GM12878 (cell line): ENCODE results near the gene SLC12A5. TPM values are rescaled to one million over a fixed set of nuclear protein-coding genes. Genes with fewer than 3 reads are reported as not detected.

ENCODE experiments used
- ATAC-seq: fragments of 200-7000 bp; cut with Tn5 transposase; 3 replicates; pipeline ENCODE4 v1.9.1; 2020; ENCODE audit warnings: mild to moderate bottlenecking, moderate library complexity
- BruUV-seq: library from RNA; stranded (reverse); fragments of 400-500 nt; replicated peaks from 2 replicates; lab custom pipeline; 2021; lab: Mats Ljungman, UMichigan
- CTCF ChIA-PET: fragments of 300-600 bp; sonication (Branson Sonifier 250); formaldehyde crosslinking; extraction: SDS; loops from one replicate; lab custom pipeline; 2021; ENCODE audit warnings: inconsistent platforms; lab: Yijun Ruan, JAX
- POLR2A ChIA-PET: fragments of 350-600 bp; formaldehyde crosslinking; extraction: SDS; loops from one replicate; lab custom pipeline; 2021; ENCODE audit warnings: inconsistent platforms; lab: Charles Lee
- RAD21 ChIA-PET: fragments of 300-600 bp; sonication (Branson Sonifier 250); formaldehyde crosslinking; loops from one replicate; lab custom pipeline; 2023; ENCODE audit warnings: antibody characterized with exemption; ENCODE audit not compliant: unreplicated experiment; lab: Charles Lee
- SMC1A ChIA-PET: fragments of 300-600 bp; sonication (Branson Sonifier 250); formaldehyde crosslinking; loops from one replicate; lab custom pipeline; 2023; ENCODE audit not compliant: unreplicated experiment, uncharacterized antibody; lab: Charles Lee
- DNase-seq: peaks from one replicate; pipeline ENCODE4 v3.0.0-alpha.2; 2011; ENCODE audit warnings: low read depth, low spot score
- FAIRE-seq: peaks from 3 replicates; lab custom pipeline; 2011; peaks lifted over from hg19 to GRCh38; lab: Jason Lieb, UNC
- H2AFZ ChIP-seq: 2 replicates; pipeline ENCODE4 v1.6.0; 2011; ENCODE audit warnings: low read depth, low read length, control low read depth; ENCODE audit not compliant: control insufficient read depth
- H3K27ac ChIP-seq: 2 replicates; pipeline ENCODE4 v1.5.1; 2011; ENCODE audit warnings: control low read depth; ENCODE audit not compliant: control insufficient read depth, insufficient read depth
- H3K27me3 ChIP-seq, 2 experiments: replicated peaks in 1 of 2; 2 replicates each; pipeline versions ENCODE4 v1.6.0 to v1.6.1; 2011; ENCODE audit warnings: low read length in 1 of 2; ENCODE audit not compliant: control insufficient read depth in 2 of 2, insufficient read depth in 2 of 2
- H3K36me3 ChIP-seq, 2 experiments: 2 replicates each; pipeline ENCODE4 v1.5.1; 2011; ENCODE audit warnings: low read length in 1 of 2; ENCODE audit not compliant: control insufficient read depth in 2 of 2, insufficient read depth in 2 of 2
- H3K4me1 ChIP-seq: 2 replicates; pipeline ENCODE4 v1.6.1; 2011; ENCODE audit warnings: mild to moderate bottlenecking, low read length, moderate library complexity, mixed read lengths; ENCODE audit not compliant: control insufficient read depth, insufficient read depth
- H3K4me2 ChIP-seq: 2 replicates; pipeline ENCODE4 v1.6.0; 2011; ENCODE audit warnings: control low read depth; ENCODE audit not compliant: control insufficient read depth, insufficient read depth
- H3K4me3 ChIP-seq: fragments of 200-600 bp; sonication (generic); 2 replicates; pipeline ENCODE4 v1.5.1; 2016
- H3K79me2 ChIP-seq: 2 replicates; pipeline ENCODE4 v1.6.0; 2011; ENCODE audit warnings: low read length; ENCODE audit not compliant: control insufficient read depth, insufficient read depth
- H3K9ac ChIP-seq: 2 replicates; pipeline ENCODE4 v1.8.0; 2011; ENCODE audit warnings: low read length, control low read depth, mixed read lengths; ENCODE audit not compliant: control insufficient read depth, insufficient read depth
- H3K9me3 ChIP-seq: replicated peaks from 3 replicates; pipeline ENCODE4 v1.5.1; 2011; ENCODE audit warnings: mild to moderate bottlenecking, low read length; ENCODE audit not compliant: control insufficient read depth, insufficient read depth
- H4K20me1 ChIP-seq: 2 replicates; pipeline ENCODE4 v1.6.0; 2011; ENCODE audit not compliant: control insufficient read depth, insufficient read depth
- BACH1 ChIP-seq: fragments of 450-650 bp; IDR thresholded peaks from 2 replicates; pipeline ENCODE4 v1.6.1; 2017; ENCODE audit warnings: mild to moderate bottlenecking, borderline replicate concordance
- EP300 ChIP-seq, 2 experiments: fragments of 150-350 bp in 1 of 2; IDR thresholded peaks; 2 replicates each; pipeline ENCODE4 v1.6.1; 2011 to 2012; ENCODE audit warnings: low read depth in 2 of 2, low read length in 2 of 2, borderline replicate concordance in 1 of 2, improper control_type of control experiment in 1 of 2, inconsistent platforms in 1 of 2; ENCODE audit not compliant: control insufficient read depth in 1 of 2
- MXI1 ChIP-seq: fragments of 150-350 bp; IDR thresholded peaks from 2 replicates; pipeline ENCODE4 v1.6.1; 2011; ENCODE audit warnings: low read depth, mild to moderate bottlenecking, inconsistent platforms, low read length, improper control_type of control experiment
- PAX5 ChIP-seq: IDR thresholded peaks from 2 replicates; pipeline ENCODE4 v1.6.1; 2011; ENCODE audit warnings: low read depth, low read length, borderline replicate concordance
- SIX5 ChIP-seq: IDR thresholded peaks from 2 replicates; pipeline ENCODE4 v1.6.1; 2011; ENCODE audit warnings: mild to moderate bottlenecking, low read depth, low read length, moderate library complexity; ENCODE audit not compliant: severe bottlenecking
- ZBTB40 ChIP-seq: fragments of 450-650 bp; IDR thresholded peaks from 2 replicates; pipeline ENCODE4 v1.6.1; 2016; ENCODE audit warnings: mild to moderate bottlenecking, moderate library complexity, borderline replicate concordance
- ZNF687 ChIP-seq: fragments of 450-650 bp; IDR thresholded peaks from 2 replicates; pipeline ENCODE4 v1.6.1; 2017; ENCODE audit warnings: mild to moderate bottlenecking, moderate library complexity
- WGBS: methylation state at CpG from one replicate; pipeline ENCODE4 v1.1.6; 2016; ENCODE audit warnings: low lambda C conversion rate; ENCODE audit not compliant: insufficient replicate concordance, insufficient coverage; ENCODE audit errors: missing lambda C conversion rate; 5-methylcytosine and 5-hydroxymethylcytosine counted together
- in situ Hi-C: fragments of 300-500 bp; cut with MboI; formaldehyde crosslinking; loops from 9 replicates; pipeline ENCODE4 v1.14.3; 2018; ENCODE audit warnings: mixed read lengths
- intact Hi-C: fragments of 100-400 bp; cut with micrococcal nuclease; formaldehyde crosslinking; loops from one replicate; pipeline ENCODE4 v1.14.2; 2022; ENCODE audit not compliant: unreplicated experiment
- polyA plus RNA-seq, 11 experiments: library from polyadenylated mRNA; depleted of rRNA in 4 of 11; unstranded in 6 of 11; stranded (reverse) in 5 of 11; fragments of >200 nt; fragmentation: Nextera tagmentation in 4 of 11; fragmentation: Illumina TruSeq in 1 of 11; extraction: Ambion mirVana in 4 of 11; extraction: Trizol in 1 of 11; gene quantifications; 1 replicate in 1 of 11; 2 replicates in 10 of 11; pipeline versions ENCODE4 v1.2.1 to v1.2.3, GENCODE V29; 2011 to 2016; ENCODE audit warnings: inconsistent platforms in 2 of 11, missing spikeins in 2 of 11, low read depth in 1 of 11
- total RNA-seq, 4 experiments: library from RNA; depleted of rRNA in 3 of 4; stranded (reverse); fragments of >200 nt in 3 of 4; fragmentation: Illumina TruSeq in 1 of 4; extraction: Trizol in 1 of 4; gene quantifications; 2 replicates each; pipeline versions ENCODE4 v1.2.1 to v1.2.3, GENCODE V29; 2013 to 2021

SLC12A5 gene
- total and polyA plus RNA-seq, 10 of the 15 experiments (the other 5 are each of a cell fraction or from before 2014, with no cell fraction given): 0.26 to 2.7 (median 1.2) TPM

DNA sequence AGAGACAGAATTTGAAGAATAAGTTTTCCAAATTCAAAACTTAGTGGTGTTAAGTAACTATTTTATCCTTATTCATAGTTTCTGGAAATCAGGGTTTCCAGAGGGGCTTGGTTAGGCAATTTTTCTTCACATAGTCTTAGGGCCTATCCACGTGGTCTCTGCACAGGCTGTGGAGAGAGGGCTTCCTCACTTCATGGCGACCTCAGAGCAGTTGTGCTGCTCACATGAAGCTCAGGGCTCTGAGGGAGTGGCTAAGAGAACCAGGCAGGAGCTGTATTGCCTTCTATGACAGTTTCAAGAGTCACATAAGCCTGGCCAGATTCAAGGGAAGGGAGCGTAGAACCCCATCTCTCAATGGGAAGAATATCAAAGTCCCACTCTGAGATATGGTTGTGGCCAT is 75.2 kb downstream of the SLC12A5 start:
- no TSS peak for BruUV-seq
- Histone ChIP-seq H3K27ac (no peak overlapping the region), H3K9ac (no peak overlapping the region), H3K27me3 (no peaks in the 10 kb centered on the region), H3K4me2 (no peak overlapping the region), H3K9me3 (no peaks in the 10 kb centered on the region; the same call in 2 of the 3 replicates), H3K4me1 (peaks cover 22% of the 10 kb centered on the region), H2AFZ (no peak overlapping the region), H3K4me3 (no peak overlapping the region), H4K20me1 (no peaks in the 10 kb centered on the region), H3K79me2 (no peaks in the 10 kb centered on the region), H3K36me3 (no peaks in the 10 kb centered on the region)
- ChIA-PET RAD21 (interaction anchor here (0.6 kb wide), 1 partner anchor 9 kb away, joined by 3 read pairs; no protein-coding TSS in a partner anchor), POLR2A (no interaction called here), SMC1A (no interaction called here), CTCF (interaction anchor here (1.1 kb wide), 1 partner anchor 24 kb away, joined by 3 read pairs; no protein-coding TSS in a partner anchor)
- TF ChIP-seq BACH1: no peak
- no peak for TF ChIP-seq MXI1
- DNase-seq: no peak
- intact Hi-C loops (no loop called here), in situ Hi-C loops (no loop called here)
- WGBS: 40% methylated on average over 3 of the region's 3 CpGs
- no peak for FAIRE-seq
- ATAC-seq: no peak

DNA sequence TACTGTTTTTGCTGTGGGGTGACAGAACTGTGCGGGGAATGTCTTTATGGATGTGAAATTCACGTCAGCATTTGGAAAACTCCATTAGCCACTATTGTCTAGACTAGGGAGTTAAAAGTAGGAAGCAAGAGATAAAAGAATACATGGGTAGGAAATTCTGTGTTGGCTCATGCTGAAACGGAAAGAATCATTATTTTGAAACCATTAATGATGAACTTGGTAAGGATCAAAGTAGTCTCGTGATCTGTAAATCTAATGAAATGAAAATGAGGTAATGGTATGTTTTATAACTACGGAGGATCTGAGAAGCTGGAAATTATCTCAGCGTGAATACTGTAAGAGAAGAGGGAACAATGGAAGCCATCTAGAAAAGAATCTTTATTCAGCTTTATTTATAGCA is 78.0 kb downstream of the SLC12A5 start:
- Histone ChIP-seq H3K4me3 (no peak overlapping the region), H4K20me1 (no peaks in the 10 kb centered on the region), H3K9ac (no peak overlapping the region), H3K27ac (no peak overlapping the region), H3K27me3 (no peaks in the 10 kb centered on the region), H3K79me2 (no peaks in the 10 kb centered on the region), H3K36me3 (no peaks in the 10 kb centered on the region), H3K4me1 (peaks cover 33% of the 10 kb centered on the region), H3K9me3 (no peaks in the 10 kb centered on the region; the same call in 2 of the 3 replicates), H2AFZ (no peak overlapping the region), H3K4me2 (no peak overlapping the region)
- RAD21 ChIA-PET: interaction anchor here (0.6 to 3.1 kb wide), 8 partner anchors 7 to 242 kb away, joined by 3 to 23 read pairs (median 4); no protein-coding TSS in a partner anchor
- no peak for DNase-seq
- no TSS peak for BruUV-seq
- POLR2A ChIA-PET: interaction anchor here (0.6 to 3.6 kb wide), 6 partner anchors 11 to 488 kb away, joined by 3 to 19 read pairs (median 6); partner anchors contain the start of gene CD40
- intact Hi-C loops: no loop called here
- in situ Hi-C loops: no loop called here
- no peak for ATAC-seq
- no peak for FAIRE-seq
- CTCF ChIA-PET: interaction anchor here (0.6 to 2.8 kb wide), 16 partner anchors 8 to 802 kb away, joined by 3 to 17 read pairs (median 6); partner anchors contain the start of gene CD40
- SMC1A ChIA-PET: interaction anchor here (0.7 to 3.8 kb wide), 11 partner anchors 12 to 92 kb away, joined by 3 to 30 read pairs (median 3); partner anchors contain the start of gene CD40
- WGBS: 86% methylated on average over 6 of the region's 6 CpGs
- TF ChIP-seq ZNF687 (no peak), ZBTB40 (no peak), PAX5 (no peak), SIX5 (no peak), EP300 (IDR thresholded peaks at IDR 0.05; ENCODE audit: borderline replicate concordance in 1 of 2, control insufficient read depth in 1 of 2, low read depth in 2 of 2, low read length in 2 of 2) (no peak)
